GM18951 (cell line): ENCODE data around the gene RHOG.
"Not testable (repeated sequence)": the region's sequence is repeated elsewhere in the genome, so short reads cannot be mapped to it uniquely, and the experiment has no call there.

Experiments used
- POLR2A ChIP-seq: IDR thresholded peaks from 4 replicates; pipeline ENCODE4 v1.6.1; 2011; ENCODE audit warnings: mild to moderate bottlenecking; ENCODE audit not compliant: insufficient read length, insufficient read depth; ENCODE audit errors: extremely low read depth
- in situ Hi-C: fragments of 300-500 bp; cut with MboI; formaldehyde crosslinking; loops from one replicate; pipeline ENCODE4 v1.12.0; 2022; ENCODE audit warnings: low sequenced_read_pairs, mixed read lengths, inconsistent platforms; ENCODE audit not compliant: unreplicated experiment

The RHOG gene

DNA sequence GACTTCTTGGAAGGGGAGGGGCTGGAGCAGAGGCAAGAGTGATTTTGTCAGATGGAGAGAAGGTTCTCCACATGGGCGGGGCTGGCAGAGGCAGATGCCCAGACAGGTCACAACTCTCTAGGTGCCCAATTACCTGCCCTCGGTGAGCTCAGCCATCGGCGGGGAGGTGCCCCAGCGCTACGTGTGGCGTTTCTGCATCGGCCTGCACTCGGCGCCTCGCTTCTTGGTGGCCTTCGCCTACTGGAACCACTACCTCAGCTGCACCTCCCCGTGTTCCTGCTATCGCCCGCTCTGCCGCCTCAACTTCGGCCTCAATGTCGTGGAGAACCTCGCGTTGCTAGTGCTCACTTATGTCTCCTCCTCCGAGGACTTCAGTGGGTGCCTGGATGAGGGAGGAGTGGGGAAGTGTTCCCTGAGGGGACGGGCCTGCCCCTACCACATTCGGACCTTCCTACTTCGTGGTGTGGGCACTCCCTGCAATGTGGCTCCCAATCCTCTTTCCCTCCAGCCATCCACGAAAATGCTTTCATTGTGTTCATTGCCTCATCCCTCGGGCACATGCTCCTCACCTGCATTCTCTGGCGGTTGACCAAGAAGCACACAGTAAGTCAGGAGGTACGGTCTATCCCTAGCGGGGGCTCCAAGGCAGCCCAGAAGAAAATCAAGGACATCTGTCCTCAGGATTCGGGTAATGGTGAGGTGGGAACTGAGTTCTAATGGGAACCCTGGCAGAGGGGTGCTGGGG is 16.8 kb downstream of the RHOG start:
- peak; percentile 11 for TF ChIP-seq POLR2A
- in situ Hi-C loops, result no loop called here

DNA sequence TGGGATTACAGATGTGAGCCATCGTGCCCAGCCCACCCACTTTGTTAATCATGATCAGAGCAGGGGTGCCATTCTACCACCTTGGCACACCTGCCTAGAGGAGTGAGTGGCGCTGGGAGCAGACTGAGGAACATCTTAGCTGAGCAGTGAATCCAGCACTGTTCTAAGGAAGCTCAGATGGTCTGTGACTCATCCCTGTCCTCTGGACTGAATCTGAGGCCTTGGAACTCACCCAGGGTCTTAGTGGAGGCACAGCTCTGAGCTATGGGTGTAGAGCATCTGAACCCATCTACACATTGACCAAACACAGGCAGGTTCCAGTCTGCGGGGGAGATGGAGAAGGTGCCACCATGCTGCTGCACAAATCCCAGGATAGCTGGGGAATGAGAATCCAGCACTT is 17.5 kb downstream of the RHOG start:
- TF ChIP-seq POLR2A, result no peak
- in situ Hi-C loops, result no loop called here

DNA sequence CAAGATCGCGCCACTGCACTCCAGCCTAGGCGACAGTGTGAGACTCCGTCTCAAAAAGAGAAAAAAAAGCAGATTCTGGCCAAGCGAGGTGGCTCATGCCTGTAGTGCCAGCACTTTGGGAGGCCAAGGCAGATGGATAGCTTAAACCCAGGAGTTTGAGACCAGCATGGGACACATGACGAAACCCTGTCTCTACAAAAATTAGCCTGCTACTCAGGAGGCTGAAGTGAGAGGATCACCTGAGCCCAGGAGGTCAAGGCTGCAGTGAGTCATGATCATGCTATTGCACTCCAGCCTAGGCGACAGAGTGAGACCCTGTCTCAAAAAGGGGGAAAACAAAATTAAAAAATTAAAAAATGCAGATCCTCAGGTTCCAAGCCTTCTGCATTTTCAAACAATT is 18.4 kb downstream of the RHOG start:
- in situ Hi-C loops, result no loop called here
- no peak for TF ChIP-seq POLR2A

DNA sequence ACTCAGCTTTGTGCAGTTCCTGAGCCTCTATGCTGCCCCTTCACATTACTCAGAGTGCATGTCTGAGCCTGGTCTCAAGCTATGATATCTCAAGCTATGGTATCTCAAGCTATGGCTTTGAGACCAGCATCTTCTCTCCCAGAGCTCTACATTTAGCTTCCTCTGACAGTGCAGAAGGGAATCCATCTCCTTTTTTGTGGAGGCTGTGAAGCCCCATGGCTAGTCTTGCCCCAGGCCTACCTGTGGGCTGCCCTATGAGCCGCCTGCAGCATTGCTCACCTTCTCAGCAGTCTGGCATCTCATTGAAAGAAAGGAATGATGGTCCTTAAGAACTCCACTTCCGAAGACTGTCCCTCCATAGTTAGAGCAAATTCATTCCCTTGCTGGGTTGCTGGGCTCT is 19.8 kb downstream of the RHOG start:
- in situ Hi-C loops, result no loop called here
- TF ChIP-seq POLR2A, result no peak

DNA sequence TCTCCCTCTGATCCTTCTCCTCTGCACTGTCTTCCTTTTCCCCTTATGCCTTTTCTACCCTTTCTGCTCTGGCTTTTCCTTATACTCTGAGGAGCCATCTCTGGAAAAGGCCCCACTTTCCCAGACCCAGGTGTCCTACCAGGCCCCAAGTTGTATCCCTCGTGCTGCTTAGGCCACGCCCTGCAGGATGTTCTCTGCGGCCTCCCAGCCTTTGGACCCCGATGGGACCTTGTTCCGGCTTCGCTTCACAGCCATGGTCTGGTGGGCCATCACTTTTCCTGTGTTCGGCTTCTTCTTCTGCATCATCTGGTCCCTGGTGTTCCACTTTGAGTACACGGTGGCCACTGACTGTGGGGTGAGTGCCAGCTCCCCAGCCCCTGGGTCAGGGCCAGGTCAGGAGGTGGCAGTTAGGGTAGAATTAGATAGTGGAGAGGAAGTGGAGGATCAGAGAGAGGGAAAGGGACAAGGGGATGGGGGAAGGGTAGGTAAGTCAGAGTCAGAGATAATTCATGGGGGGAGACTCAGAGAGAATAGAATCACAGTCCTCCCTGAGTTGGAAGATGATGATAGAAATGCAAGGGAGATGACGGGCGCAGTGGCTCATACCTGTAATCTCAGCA is 23.5 kb downstream of the RHOG start:
- no peak for TF ChIP-seq POLR2A
- in situ Hi-C loops, result no loop called here

DNA sequence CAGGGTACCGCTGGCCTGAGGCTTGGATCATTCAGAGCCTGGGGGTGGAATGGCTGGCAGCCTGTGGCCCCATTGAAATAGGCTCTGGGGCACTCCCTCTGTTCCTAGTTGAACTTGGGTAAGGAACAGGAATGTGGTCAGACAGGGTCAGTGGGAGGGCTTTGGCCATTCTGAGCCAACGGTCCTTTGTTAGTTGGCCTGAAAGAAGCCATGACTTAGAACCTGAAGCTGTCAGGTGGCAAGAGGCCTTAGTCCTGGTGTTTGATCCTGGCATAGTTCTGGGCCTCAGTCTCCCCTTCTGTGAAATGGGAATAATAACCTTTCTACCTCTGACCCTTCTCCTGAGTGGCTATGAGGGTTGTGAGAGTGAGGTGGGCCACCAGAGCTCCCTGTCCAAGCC is 24.1 kb downstream of the RHOG start:
- in situ Hi-C loops, result no loop called here
- TF ChIP-seq POLR2A, result no peak

DNA sequence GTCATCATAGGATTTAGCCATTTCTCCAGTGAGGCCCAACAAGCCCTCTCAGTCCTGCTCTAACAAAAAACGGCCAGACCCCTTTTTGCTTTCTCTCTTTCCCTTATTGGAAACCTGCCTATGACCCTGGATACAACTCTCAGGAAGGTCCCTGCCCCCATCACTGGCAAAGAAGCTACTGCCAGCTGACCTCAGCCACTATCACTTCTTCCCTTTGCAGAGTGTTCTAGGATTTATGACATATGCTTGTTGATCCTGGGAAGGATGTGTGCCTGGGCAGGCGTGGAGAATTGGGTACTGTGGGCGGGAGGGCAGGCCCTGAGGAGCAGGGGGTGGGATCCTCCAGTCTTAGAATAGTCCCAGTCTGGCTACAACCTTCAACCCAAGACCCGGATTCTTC is 24.9 kb downstream of the RHOG start:
- in situ Hi-C loops, result no loop called here
- TF ChIP-seq POLR2A, result no peak

DNA sequence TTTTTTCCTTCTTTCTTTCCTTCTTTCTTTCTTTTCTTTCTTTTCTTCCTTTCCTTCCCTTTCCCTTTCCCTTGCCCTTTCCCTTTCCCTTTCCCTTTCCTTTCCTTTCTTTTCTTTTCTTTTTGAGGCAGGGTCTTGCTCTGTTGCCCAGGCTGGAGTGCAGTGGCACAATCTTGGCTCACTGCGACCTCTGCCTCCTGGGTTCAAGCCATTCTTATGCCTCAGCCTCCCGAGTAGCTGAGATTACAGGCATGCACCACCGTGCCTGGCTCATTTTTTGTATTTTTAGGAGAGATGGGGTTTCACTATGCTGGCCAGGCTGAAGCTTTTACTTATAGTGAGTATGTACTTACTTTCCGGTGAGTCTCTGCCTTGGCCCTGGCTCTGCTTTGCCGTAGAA is 25.9 kb downstream of the RHOG start:
- in situ Hi-C loops, result not testable (repeated sequence)

DNA sequence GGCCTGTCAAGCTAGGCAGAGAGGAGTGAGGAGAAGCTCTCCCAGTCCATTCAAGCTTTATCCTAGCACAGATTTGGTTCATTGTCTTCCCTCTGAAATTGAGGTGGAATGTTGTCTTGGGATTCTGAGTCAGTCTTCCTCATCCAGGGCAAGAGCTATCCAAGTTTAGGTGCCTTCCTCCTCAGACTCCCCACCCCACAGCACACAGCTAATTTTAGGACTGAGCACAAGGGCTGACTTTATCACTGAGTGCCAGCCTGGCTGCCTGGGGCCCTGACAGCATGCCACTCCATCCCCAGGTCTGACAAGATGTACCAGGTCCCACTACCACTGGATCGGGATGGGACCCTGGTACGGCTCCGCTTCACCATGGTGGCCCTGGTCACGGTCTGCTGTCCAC is 29.8 kb downstream of the RHOG start:
- in situ Hi-C loops, result no loop called here
- no peak for TF ChIP-seq POLR2A

DNA sequence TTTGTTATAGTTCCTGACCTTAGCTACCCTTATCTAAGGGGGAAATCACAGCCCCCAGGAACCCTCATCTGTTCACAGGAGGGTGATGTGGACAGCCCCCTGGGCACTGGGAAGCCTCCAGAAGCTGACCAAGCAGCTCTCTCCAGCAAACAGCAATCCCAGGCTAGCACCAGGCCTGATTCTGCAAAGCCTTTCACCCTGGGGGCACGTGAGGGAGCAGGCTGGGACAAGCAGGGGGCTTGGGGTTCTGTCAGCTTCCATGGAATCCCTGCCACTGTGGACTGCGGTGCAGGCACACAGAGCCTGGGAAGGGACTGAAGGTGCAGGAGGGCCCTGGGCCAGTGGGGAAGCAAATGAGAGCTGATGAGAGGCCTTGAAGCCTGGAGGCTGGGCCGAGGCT is 30.3 kb downstream of the RHOG start:
- in situ Hi-C loops, result no loop called here
- TF ChIP-seq POLR2A, result no peak

DNA sequence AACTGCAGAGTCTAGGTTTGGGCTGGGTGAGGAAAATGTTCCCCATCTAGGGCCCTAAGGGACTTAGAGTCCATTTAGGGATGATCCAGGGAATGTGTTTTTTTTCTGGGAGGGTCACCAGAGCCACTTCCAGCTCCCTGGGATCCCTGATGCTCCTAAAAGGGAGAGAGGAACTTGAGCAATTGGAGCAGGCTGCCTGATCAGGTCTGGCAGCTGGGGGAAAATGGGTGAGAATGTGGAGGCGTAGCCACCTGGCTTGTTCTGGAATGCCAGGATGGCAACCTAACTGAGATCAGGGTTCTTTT is 31.2 kb downstream of the RHOG start:
- TF ChIP-seq POLR2A, result no peak

DNA sequence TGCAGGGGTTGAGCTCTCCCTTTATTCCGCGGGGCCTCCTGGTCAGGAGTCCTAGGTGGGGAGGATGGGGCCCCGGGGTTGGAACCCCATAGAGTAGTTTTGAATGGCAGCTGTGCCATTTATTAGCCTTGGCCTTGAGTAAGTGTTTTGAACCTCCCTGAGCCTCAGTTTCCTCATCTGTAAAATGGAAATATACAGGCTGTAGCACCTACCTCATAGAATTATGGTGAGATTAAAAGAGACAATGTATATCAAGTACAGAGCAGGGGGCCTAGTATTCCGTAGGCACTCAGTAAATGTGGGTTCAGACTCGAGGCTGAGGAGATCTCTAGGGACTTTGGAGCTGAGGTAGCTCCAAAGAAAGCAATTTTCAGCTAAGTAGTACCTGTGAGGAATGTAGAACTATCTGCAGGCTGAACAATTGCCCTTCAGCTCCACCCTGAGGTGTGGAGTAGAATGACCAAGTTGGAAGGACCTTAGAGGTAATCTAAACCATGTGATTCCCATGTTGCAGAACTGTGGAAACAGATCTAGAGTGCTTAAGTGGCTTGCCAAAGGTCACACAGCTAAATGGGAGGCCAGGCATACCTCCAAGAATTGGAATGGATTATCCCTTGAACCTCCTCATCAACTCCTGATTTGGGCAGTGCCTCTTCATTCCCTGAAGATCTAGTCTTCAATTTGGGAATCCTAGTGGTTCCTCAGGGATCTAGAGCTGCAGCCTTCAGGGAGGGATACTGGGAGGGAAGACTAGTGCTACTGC is 31.7 kb downstream of the RHOG start:
- no peak for TF ChIP-seq POLR2A
- in situ Hi-C loops, result no loop called here

More for the DNA sequence above, 31.2 kb downstream of the RHOG start:
- in situ Hi-C loops, result no loop called here

DNA sequence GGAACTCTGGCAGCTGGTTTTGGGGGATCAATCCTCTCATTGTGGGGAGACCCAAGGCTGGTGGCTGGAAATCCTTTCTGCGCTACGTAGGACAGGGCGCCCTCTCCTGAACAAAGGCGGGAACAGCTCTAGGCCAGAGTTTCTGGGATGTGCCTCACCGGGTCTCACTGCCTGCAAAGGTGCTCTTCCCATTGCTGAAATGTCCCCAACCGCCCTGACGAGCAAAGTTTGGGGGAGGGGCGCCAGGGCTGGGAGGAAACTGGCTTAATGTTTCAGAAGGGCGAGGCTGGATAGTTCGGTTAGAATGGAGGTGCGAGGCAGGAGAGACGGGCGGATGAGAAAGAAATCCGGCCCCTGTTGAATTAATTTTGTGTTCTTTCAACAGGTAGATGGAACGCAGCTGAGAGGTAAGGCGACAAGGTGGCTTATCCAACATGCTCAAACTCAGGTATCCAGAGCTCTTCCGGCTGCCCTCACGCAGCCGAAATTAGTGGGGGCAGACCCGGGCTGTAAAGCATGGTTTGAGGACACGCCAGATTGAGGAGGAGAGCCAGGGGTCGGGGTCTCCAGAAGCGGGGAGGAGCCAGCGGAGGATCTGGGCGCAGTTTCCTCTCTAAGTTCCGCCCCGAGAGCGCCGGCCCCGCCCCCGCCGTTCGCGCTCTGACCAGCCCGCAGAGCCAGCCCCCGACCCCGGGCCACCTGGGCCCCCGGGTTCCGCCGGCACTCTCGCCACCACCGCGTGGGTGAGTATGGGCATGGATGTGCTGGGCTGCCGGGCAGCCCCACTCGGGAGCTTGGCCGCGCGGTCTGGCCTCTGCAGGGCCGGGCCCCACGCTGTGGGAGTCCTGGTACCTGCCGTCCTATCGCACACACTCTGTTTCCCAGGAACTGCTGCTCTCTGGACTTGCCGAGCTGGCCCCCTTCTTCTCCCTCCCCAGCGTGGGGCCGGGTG is 32.6 kb downstream of the RHOG start, which contains the start of gene PGAP2:
TSS of gene PGAP2 (plus strand) at position 652 of the 952 bp plus-strand sequence. CDS start 2,700 bp downstream, outside the sequence.
- in situ Hi-C loops, result no loop called here

More for the DNA sequence above, 32.6 kb downstream of the RHOG start, which contains the start of gene PGAP2:
- TF ChIP-seq POLR2A, result peak; percentile 57
